ENCODE results near the gene TTC33. TPM values are rescaled to one million over a fixed set of nuclear protein-coding genes. Genes with fewer than 3 reads are reported as not detected.

TTC33 gene
- total RNA-seq, 2 experiments from 2014 or later: 24.4 to 27.4 TPM

- H3K4me1 Mint-ChIP-seq (ENCODE audit: low read depth): peaks cover 16% of the 10 kb centered on the region
- no peaks in the 10 kb centered on the region for H3K36me3 Mint-ChIP-seq (ENCODE audit: low read depth)
- no peak overlapping the region for H3K27ac Mint-ChIP-seq
- H3K27me3 Mint-ChIP-seq (ENCODE audit: low read depth): no peaks in the 10 kb centered on the region
- peaks cover 2% of the 10 kb centered on the region for H3K9me3 Mint-ChIP-seq
- no peak overlapping the region for H3K4me3 Mint-ChIP-seq
- CTCF ChIA-PET: no interaction called here
- intact Hi-C loops (cut with micrococcal nuclease): no loop called here
- no peak for DNase-seq
Observed at GRCh38 chr5:40631236-40631635, 124.5 kb downstream of the TTC33 start.

- DNase-seq: no peak
- Mint-ChIP-seq H3K27ac (no peak overlapping the region), H3K4me1 (ENCODE audit: low read depth) (peaks cover 20% of the 10 kb centered on the region), H3K27me3 (ENCODE audit: low read depth) (no peaks in the 10 kb centered on the region), H3K9me3 (peaks cover 1% of the 10 kb centered on the region), H3K4me3 (no peak overlapping the region), H3K36me3 (ENCODE audit: low read depth) (no peaks in the 10 kb centered on the region)
- CTCF ChIA-PET: no interaction called here
- intact Hi-C loops (cut with micrococcal nuclease): no loop called here
Observed at GRCh38 chr5:40630126-40630525, 125.6 kb downstream of the TTC33 start.

- no peaks in the 10 kb centered on the region for H3K9me3 Mint-ChIP-seq
- CTCF ChIA-PET: interaction anchor here (0.8 to 1.5 kb wide), 3 partner anchors 22 to 399 kb away, joined by 3 to 4 read pairs (median 3); no protein-coding TSS in a partner anchor
- no peak overlapping the region for H3K4me3 Mint-ChIP-seq
- no peaks in the 10 kb centered on the region for H3K36me3 Mint-ChIP-seq (ENCODE audit: low read depth)
- no peak overlapping the region for H3K27ac Mint-ChIP-seq
- DNase-seq: no peak
- peaks cover 33% of the 10 kb centered on the region for H3K4me1 Mint-ChIP-seq (ENCODE audit: low read depth)
- intact Hi-C loops (cut with micrococcal nuclease): no loop called here
- no peaks in the 10 kb centered on the region for H3K27me3 Mint-ChIP-seq (ENCODE audit: low read depth)
Observed at GRCh38 chr5:40628407-40628806, 127.4 kb downstream of the TTC33 start.

DNA sequence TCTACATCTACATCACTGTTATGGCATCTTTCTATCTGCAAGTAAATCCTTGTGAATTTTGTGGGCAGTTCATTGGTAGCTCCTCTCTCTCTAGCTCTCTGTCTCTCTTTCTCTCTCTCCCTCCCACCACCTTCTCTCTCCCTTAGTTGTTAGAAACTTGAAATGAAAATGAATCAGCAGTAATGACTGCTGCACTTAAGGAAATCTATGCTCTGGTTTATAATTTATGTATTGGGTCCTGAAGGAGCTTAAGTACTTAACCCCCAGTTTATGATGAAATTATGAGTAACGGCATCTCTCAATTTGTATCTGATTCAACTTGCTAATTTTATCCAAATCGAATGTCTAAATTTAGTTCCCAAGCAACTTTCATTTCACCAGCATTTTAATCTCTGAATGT, 128.1 kb downstream of the TTC33 start:
- Mint-ChIP-seq H3K4me1 (ENCODE audit: low read depth) (peaks cover 40% of the 10 kb centered on the region), H3K36me3 (ENCODE audit: low read depth) (no peaks in the 10 kb centered on the region), H3K4me3 (no peak overlapping the region), H3K27me3 (ENCODE audit: low read depth) (no peaks in the 10 kb centered on the region), H3K27ac (no peak overlapping the region), H3K9me3 (no peaks in the 10 kb centered on the region)
- CTCF ChIA-PET: interaction anchor here (1.0 to 1.5 kb wide), 2 partner anchors 42 to 398 kb away, joined by 3 to 4 read pairs; no protein-coding TSS in a partner anchor
- no peak for DNase-seq
- intact Hi-C loops (cut with micrococcal nuclease): no loop called here

GRCh38 chr5:40626801-40627200, 129.0 kb downstream of the TTC33 start:
- H3K36me3 Mint-ChIP-seq (ENCODE audit: low read depth): no peaks in the 10 kb centered on the region
- no peak overlapping the region for H3K4me3 Mint-ChIP-seq
- H3K9me3 Mint-ChIP-seq: no peaks in the 10 kb centered on the region
- no peaks in the 10 kb centered on the region for H3K27me3 Mint-ChIP-seq (ENCODE audit: low read depth)
- peaks cover 49% of the 10 kb centered on the region for H3K4me1 Mint-ChIP-seq (ENCODE audit: low read depth)
- intact Hi-C loops (cut with micrococcal nuclease): no loop called here
- H3K27ac Mint-ChIP-seq: no peak overlapping the region
- no peak for DNase-seq
- CTCF ChIA-PET: no interaction called here

DNA sequence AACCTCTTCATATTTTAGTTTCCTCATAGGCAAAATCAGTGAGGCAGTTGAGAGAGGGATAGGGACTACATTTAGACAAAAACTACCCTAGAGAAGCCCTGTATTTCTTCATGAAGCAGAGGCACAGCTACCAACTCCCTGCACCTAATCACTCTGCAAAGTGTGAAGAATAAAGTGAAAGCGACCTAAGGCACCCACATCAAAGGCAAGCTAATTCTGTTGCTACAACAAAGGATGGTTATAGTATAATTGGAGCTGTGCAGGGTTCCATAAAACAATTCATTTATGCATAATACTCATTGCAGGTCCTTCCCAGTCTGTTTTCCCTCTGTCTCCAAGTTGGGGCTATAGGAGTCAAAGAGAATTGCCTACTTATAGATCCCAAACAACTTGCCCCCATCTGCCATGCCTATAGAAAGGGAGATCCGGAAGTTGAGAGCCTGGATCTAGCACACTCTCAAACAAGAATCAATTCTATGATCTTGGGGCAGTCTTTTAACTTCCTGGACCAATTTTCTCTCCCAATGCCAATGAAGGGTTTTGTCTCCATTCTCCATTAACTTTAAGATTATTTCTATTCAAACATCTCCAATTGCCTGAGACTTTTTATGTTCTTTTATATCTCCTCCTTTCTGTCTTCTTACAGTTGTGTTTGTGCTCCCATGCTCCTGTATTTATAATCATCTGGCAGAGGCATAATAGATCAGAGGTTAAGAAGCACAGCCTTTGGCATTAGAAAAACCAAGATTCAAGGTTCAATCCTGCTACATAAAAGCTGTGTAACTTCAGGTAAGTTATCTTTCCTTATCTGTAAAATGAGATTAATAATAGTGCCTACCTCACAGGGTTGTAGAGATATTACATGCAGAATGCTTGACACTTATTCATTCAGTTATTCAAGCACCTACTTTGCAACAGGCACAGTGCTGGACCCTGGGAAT, 132.0 kb downstream of the TTC33 start:
- H3K27me3 Mint-ChIP-seq (ENCODE audit: low read depth): no peaks in the 10 kb centered on the region
- DNase-seq: peak; percentile 60
- CTCF ChIA-PET: no interaction called here
- no peaks in the 10 kb centered on the region for H3K9me3 Mint-ChIP-seq
- peaks cover 45% of the 10 kb centered on the region for H3K4me1 Mint-ChIP-seq (ENCODE audit: low read depth)
- intact Hi-C loops (cut with micrococcal nuclease): loop anchor here (1.0 to 2.0 kb wide), 3 partner anchors 25 to 63 kb away; no protein-coding TSS in a partner anchor
- H3K27ac Mint-ChIP-seq: no peak overlapping the region
- no peaks in the 10 kb centered on the region for H3K36me3 Mint-ChIP-seq (ENCODE audit: low read depth)
- H3K4me3 Mint-ChIP-seq: no peak overlapping the region

GRCh38 chr5:40622463-40623252, 133.1 kb downstream of the TTC33 start:
- no peak overlapping the region for H3K27ac Mint-ChIP-seq
- CTCF ChIA-PET: interaction anchor here (0.6 kb wide), 1 partner anchor 265 kb away, joined by 4 read pairs; no protein-coding TSS in a partner anchor

DNA sequence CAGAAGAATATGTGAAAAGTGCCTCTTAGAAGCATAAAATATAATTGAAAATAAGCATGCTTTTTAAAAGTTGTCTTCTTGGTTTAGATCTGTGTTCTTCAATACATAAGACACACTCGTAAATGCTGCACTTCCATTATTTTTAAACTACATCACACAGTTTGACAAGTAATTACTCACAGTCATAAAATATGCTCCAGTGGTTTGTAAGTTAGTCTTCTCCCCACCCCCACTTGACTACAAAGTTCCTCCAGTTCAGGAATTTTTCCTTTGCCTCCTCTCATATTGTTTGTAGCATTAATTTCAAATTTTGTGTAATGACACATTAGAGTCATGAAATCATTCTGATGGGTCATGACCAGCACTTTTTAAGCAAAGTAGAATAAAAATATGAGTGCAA, 136.3 kb downstream of the TTC33 start:
- Mint-ChIP-seq H3K4me3 (no peak overlapping the region), H3K27ac (no peak overlapping the region), H3K36me3 (ENCODE audit: low read depth) (no peaks in the 10 kb centered on the region), H3K9me3 (no peaks in the 10 kb centered on the region), H3K4me1 (ENCODE audit: low read depth) (peaks cover 39% of the 10 kb centered on the region), H3K27me3 (ENCODE audit: low read depth) (no peaks in the 10 kb centered on the region)
- no peak for DNase-seq
- intact Hi-C loops (cut with micrococcal nuclease): no loop called here
- CTCF ChIA-PET: no interaction called here

More at GRCh38 chr5:40622463-40623252, 133.1 kb downstream of the TTC33 start:
- H3K4me1 Mint-ChIP-seq (ENCODE audit: low read depth): peaks cover 36% of the 10 kb centered on the region
- no peaks in the 10 kb centered on the region for H3K27me3 Mint-ChIP-seq (ENCODE audit: low read depth)
- no peaks in the 10 kb centered on the region for H3K9me3 Mint-ChIP-seq
- DNase-seq: no peak
- H3K4me3 Mint-ChIP-seq: no peak overlapping the region
- H3K36me3 Mint-ChIP-seq (ENCODE audit: low read depth): no peaks in the 10 kb centered on the region
- intact Hi-C loops (cut with micrococcal nuclease): loop anchor here (1.0 to 2.0 kb wide), 3 partner anchors 26 to 64 kb away; no protein-coding TSS in a partner anchor

DNA sequence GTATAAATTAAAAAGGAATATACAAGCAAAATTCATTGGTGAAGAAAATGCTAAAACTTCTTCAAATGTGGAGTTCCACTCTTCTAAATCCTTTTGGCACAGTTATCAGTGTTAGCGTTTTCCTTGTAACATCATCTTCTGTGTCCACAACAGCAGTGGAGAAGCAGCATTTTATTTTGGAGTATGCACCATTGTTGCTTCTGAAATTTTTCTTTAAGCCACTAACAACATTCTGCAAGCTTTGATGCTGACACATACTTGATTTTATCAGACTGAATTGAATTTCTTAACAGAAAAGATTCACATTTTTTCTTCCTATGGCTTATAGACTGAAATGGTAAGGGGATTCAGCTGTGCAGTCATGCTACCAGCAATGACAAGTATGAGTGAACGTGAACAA, 136.8 kb downstream of the TTC33 start:
- no peaks in the 10 kb centered on the region for H3K27me3 Mint-ChIP-seq (ENCODE audit: low read depth)
- intact Hi-C loops (cut with micrococcal nuclease): no loop called here
- CTCF ChIA-PET: interaction anchor here (0.7 kb wide), 1 partner anchor 18 kb away, joined by 5 read pairs; no protein-coding TSS in a partner anchor

GRCh38 chr5:40616781-40617180, 139.0 kb downstream of the TTC33 start:
- Mint-ChIP-seq H3K4me3 (no peak overlapping the region), H3K9me3 (no peaks in the 10 kb centered on the region), H3K36me3 (ENCODE audit: low read depth) (no peaks in the 10 kb centered on the region), H3K27ac (no peak overlapping the region), H3K4me1 (ENCODE audit: low read depth) (peaks cover 16% of the 10 kb centered on the region), H3K27me3 (ENCODE audit: low read depth) (no peaks in the 10 kb centered on the region)
- DNase-seq: no peak
- intact Hi-C loops (cut with micrococcal nuclease): no loop called here
- CTCF ChIA-PET: no interaction called here

More for the DNA sequence above, 136.8 kb downstream of the TTC33 start:
- H3K36me3 Mint-ChIP-seq (ENCODE audit: low read depth): no peaks in the 10 kb centered on the region
- H3K4me3 Mint-ChIP-seq: no peak overlapping the region
- peaks cover 34% of the 10 kb centered on the region for H3K4me1 Mint-ChIP-seq (ENCODE audit: low read depth)
- no peak overlapping the region for H3K27ac Mint-ChIP-seq
- DNase-seq: no peak
- no peaks in the 10 kb centered on the region for H3K9me3 Mint-ChIP-seq

DNA sequence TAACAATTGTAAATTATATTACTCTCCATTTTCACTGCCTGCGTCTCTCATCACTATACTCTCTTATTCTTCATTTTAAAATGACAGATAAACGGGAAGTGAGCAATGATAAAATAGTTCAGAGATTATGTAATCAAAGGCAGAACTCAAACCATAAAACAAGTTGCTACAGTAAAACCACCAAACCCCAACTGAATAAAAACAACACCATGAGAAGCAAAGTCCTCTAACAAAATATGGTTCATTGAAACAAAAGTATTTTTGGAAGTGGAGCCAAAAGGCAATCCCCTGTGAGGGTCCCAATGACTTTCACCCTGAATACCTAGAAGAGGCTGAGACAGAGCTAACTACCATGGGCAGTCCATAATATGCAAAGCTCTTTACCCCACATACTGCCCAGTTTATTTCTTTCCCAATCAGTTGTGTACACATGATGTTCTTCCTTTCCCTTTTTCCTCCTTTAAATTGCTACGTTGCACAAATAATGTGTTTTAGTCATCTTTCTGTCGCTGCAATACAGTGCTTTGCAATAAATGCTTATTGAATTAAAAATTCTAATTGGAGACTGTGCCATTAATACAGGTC, 140.1 kb downstream of the TTC33 start:
- no peak for DNase-seq
- peak overlapping the region; percentile 1 for H3K27ac Mint-ChIP-seq
- CTCF ChIA-PET: no interaction called here
- H3K4me3 Mint-ChIP-seq: no peak overlapping the region
- no peaks in the 10 kb centered on the region for H3K36me3 Mint-ChIP-seq (ENCODE audit: low read depth)
- H3K9me3 Mint-ChIP-seq: peaks cover 1% of the 10 kb centered on the region
- H3K4me1 Mint-ChIP-seq (ENCODE audit: low read depth): peaks cover 15% of the 10 kb centered on the region
- intact Hi-C loops (cut with micrococcal nuclease): loop anchor here (1.0 kb wide), 1 partner anchor 37 kb away; no protein-coding TSS in a partner anchor
- no peaks in the 10 kb centered on the region for H3K27me3 Mint-ChIP-seq (ENCODE audit: low read depth)

Measured in activated naive CD4-positive, alpha-beta T cell treated with anti-CD3 and anti-CD28 coated beads for 36 hours (primary cell).